GM19099 (cell line): ENCODE data around the gene PI4KA.

ENCODE experiments used
- POLR2A ChIP-seq: IDR thresholded peaks from 3 replicates; pipeline ENCODE4 v1.6.1; 2011; ENCODE audit warnings: low read depth; ENCODE audit not compliant: insufficient read length; ENCODE audit errors: extremely low read depth

PI4KA gene

GRCh38 chr22:20782083-20782482 lies 76.5 kb downstream of the PI4KA start:
- no peak for TF ChIP-seq POLR2A

- no peak for TF ChIP-seq POLR2A
Observed at GRCh38 chr22:20781272-20781990, 77.2 kb downstream of the PI4KA start.

DNA sequence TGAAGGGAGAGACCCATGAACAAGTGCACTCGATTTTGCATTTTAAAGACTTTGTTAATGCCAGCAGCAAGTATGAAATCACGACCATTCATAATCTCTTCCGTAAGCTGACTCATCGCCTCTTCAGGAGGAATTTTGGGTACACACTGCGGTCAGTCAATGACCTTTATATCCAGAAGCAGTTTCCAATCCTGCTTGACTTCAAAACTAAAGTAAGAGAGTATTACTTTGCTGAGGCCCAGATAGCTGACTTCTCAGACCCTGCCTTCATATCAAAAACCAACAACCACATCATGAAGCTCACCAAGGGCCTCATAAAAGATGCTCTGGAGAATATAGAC lies 78.8 kb downstream of the PI4KA start:
- no peak for TF ChIP-seq POLR2A

GRCh38 chr22:20779014-20779817 lies 79.4 kb downstream of the PI4KA start:
- TF ChIP-seq POLR2A, result no peak

GRCh38 chr22:20777420-20778177 lies 81.0 kb downstream of the PI4KA start:
- no peak for TF ChIP-seq POLR2A

DNA sequence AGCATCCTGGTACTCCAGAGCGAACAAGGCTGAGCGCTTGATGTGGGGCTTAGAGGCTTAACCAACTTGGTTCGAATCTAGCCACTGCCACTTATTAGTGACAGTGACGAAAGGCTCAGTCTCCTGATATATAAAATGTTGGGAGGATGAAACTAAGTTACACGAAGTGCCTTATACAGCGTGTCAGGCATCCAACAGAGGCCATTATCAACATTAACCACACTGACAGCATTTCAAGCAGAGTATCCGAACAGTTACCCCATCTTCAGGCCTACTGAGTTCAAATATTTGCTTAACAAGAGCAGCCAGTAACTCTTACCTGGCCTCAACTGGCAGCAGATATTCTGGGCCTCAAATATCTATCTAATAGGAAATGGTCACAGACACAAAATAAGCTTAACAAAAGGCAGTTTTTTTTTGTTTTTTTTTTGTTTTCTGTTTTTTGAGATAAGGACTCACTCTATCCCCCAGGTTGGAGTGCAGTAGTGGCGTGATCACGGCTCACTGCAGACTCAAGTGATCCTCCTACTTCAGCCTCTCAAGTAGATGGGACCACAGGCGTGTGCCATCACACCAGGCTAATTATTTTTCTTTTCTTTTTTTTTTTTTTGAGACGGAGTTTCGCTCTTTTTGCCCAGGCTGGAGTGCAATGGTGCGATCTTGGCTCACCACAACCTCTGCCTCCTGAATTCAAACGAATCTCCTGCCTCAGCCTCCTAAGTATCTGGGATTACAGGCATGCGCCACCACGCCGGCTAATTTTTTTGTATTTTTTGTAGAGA lies 81.8 kb downstream of the PI4KA start:
- no peak for TF ChIP-seq POLR2A

- TF ChIP-seq POLR2A, result no peak
Observed at GRCh38 chr22:20775342-20775895, 83.2 kb downstream of the PI4KA start.

GRCh38 chr22:20774882-20775281 lies 83.7 kb downstream of the PI4KA start:
- no peak for TF ChIP-seq POLR2A

DNA sequence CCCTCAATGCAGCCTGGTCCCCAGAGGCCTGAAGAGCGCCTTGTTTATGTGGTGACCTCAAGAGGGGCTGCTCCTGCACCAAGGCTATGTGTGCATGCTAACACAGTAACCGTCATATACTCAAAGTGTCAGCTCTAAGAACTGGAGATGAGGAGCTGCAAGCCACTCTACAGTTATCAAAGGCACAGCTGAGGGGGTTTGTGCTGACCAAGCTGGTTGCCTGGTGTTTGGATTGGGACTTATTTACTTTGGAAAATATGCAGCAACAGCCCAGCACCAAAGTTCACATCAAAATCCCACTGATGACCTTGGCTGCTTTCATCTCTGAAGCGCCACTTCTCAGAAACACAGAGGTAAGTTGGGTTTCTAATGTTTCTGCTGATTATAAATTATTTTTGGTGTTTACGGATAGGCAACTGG lies 84.8 kb downstream of the PI4KA start, which contains the start of gene SERPIND1:
Gene SERPIND1 (plus strand): TSS at position 321 of the 420 bp plus-strand sequence. CDS start 5,200 bp downstream, outside the sequence.
- TF ChIP-seq POLR2A, result no peak

DNA sequence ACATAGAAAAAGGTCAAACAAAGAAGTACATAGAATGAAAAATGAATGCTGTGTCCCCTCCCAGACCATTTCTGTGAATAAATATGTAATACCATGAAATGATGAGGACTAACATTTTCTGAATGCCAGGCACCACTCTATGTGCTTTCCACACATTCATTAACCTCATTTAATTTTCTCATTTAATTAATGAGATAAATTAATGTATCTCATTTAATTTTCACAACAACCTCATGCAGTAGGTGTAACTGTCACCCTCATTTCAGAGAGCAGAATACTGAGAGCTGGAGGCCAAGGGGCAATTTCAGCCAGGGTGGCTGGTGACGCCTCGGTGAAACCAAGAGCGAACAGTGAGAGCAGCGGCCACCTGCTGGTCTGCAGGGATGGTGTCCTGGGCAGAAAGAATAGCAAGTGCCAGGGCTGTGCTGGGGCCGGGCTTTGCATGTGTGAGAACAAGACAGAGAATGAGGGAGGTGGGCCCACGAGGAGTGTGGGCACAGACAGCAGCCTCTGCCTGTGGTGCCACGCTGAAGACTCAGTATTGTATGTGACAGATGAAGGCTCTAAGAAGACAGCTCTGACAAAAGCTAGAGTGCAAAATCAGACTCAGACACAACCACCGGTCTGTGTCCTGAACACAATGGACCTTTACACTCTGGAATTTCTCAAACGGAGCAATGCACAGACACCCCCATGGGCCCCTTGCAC lies 86.5 kb downstream of the PI4KA start:
- no peak for TF ChIP-seq POLR2A

GRCh38 chr22:20766530-20766929 lies 92.1 kb downstream of the PI4KA start:
- TF ChIP-seq POLR2A, result no peak

DNA sequence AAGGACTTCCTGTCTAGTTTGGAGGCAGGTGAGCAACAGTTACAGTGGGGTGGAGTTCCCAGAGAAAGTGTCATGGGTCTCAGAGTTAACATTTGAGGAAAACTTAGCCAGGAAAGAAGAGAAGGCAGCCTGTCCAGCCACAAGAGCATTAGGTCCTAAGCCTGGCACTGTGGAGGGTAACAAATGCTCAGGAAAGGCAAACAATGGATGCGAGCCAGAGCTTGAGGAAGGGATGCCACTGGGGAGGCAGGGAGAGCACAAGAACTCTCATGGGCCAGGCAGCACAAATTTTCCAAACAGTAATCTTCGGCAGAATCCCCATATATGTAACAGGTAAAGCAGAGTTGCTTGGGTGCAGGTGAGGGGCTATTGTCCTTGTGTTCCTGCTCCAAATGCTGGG lies 92.7 kb downstream of the PI4KA start:
- TF ChIP-seq POLR2A, result no peak

DNA sequence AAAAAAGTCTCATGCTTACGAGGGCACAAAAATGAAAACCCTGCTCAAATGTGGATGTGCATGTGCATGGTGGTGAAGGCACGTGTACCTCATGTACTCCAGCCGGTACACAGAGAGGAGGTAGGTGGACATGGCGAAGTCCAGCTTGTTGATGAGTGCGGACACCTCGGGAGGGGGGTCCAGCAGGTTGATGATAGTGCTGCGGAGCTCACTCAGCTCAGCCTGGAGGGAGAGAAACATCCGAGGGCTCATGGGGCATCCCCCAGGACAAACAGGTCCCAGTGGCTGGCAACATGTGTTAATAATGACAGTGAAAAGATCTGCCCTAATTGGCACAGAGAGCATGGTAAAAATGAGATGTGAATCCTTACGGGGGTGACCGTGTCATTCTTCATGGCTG lies 93.9 kb downstream of the PI4KA start:
- TF ChIP-seq POLR2A, result no peak

GRCh38 chr22:20764471-20764720 lies 94.2 kb downstream of the PI4KA start:
- no peak for TF ChIP-seq POLR2A
